SK-N-SH (cell line): ENCODE data around the gene NHS. TPM values are rescaled to one million over a fixed set of nuclear protein-coding genes. Genes with fewer than 3 reads are reported as not detected.

Source experiments
- CTCF ChIA-PET: fragments of 300-600, 350-600 bp; formaldehyde crosslinking; extraction: SDS; loops from one replicate; lab custom pipeline; 2021; lab: Yijun Ruan, JAX
- POLR2A ChIA-PET: fragments of 350-600 bp; sonication (Branson Sonifier 250); formaldehyde crosslinking; extraction: SDS; loops from one replicate; lab custom pipeline; 2020; ENCODE audit warnings: antibody characterized with exemption, inconsistent platforms; lab: Yijun Ruan, JAX
- DNase-seq: peaks from one replicate; pipeline ENCODE4 v3.0.0; 2012
- H2AFZ ChIP-seq: fragments of 200-600 bp; sonication (generic); 2 replicates; pipeline ENCODE4 v1.8.1; 2016; ENCODE audit warnings: antibody characterized with exemption, mild to moderate bottlenecking, low read depth
- H3F3A ChIP-seq: fragments of 200-600 bp; sonication (generic); replicated peaks from 2 replicates; pipeline ENCODE3; 2016; ENCODE audit warnings: antibody characterized with exemption, mild to moderate bottlenecking; ENCODE audit not compliant: insufficient read depth
- H3K27ac ChIP-seq, 2 experiments: fragments of 200-500 bp in 1 of 2; fragments of 200-600 bp in 1 of 2; sonication (Bioruptor generic) in 1 of 2; sonication (generic), shearing (Covaris generic) in 1 of 2; 2 replicates each; pipeline versions ENCODE4 v1.5.1 to v1.6.1; 2014 to 2016; ENCODE audit warnings: low read depth in 2 of 2, inconsistent platforms in 1 of 2, low read length in 1 of 2, mild to moderate bottlenecking in 1 of 2, mixed read lengths in 1 of 2
- H3K27me3 ChIP-seq: fragments of 200-600 bp; sonication (generic), shearing (Covaris generic); 2 replicates; pipeline ENCODE4 v1.6.1; 2016; ENCODE audit warnings: mixed run types; ENCODE audit not compliant: insufficient read depth
- H3K36me3 ChIP-seq, 2 experiments: fragments of 200-500 bp in 1 of 2; fragments of 200-600 bp in 1 of 2; sonication (Bioruptor generic) in 1 of 2; sonication (generic) in 1 of 2; replicated peaks in 1 of 2; 2 replicates each; pipeline versions ENCODE3 to v1.5.1; 2014 to 2016; ENCODE audit warnings: low read length in 1 of 2, mild to moderate bottlenecking in 1 of 2; ENCODE audit not compliant: insufficient read depth in 2 of 2, control insufficient read depth in 1 of 2
- H3K4me1 ChIP-seq, 2 experiments: fragments of 200-500 bp in 1 of 2; fragments of 200-600 bp in 1 of 2; sonication (Bioruptor generic) in 1 of 2; sonication (generic), shearing (Covaris generic) in 1 of 2; 2 replicates each; pipeline versions ENCODE4 v1.5.1 to v1.6.1; 2014 to 2016; ENCODE audit warnings: low read depth in 1 of 2, low read length in 1 of 2, mixed run types in 1 of 2; ENCODE audit not compliant: insufficient read depth in 2 of 2, control insufficient read depth in 1 of 2
- H3K4me2 ChIP-seq: fragments of 200-600 bp; sonication (generic), shearing (Covaris generic); 2 replicates; pipeline ENCODE4 v1.6.1; 2017; ENCODE audit warnings: mixed run types
- H3K4me3 ChIP-seq, 2 experiments: fragments of 200-500 bp in 1 of 2; fragments of 200-600 bp in 1 of 2; sonication (Bioruptor generic) in 1 of 2; sonication (generic), shearing (Covaris generic) in 1 of 2; 2 replicates each; pipeline versions ENCODE4 v1.5.1 to v1.8.1; 2014 to 2016; ENCODE audit warnings: low read depth in 2 of 2, inconsistent platforms in 1 of 2, low read length in 1 of 2, mild to moderate bottlenecking in 1 of 2, mixed read lengths in 1 of 2, moderate library complexity in 1 of 2
- H3K79me2 ChIP-seq: fragments of 200-600 bp; sonication (generic); 2 replicates; pipeline ENCODE4 v1.8.1; 2017; ENCODE audit warnings: mild to moderate bottlenecking; ENCODE audit not compliant: insufficient read depth
- H3K9ac ChIP-seq: fragments of 200-600 bp; sonication (generic); 2 replicates; pipeline ENCODE4 v1.6.1; 2017; ENCODE audit warnings: mixed run types
- H3K9me2 ChIP-seq: fragments of 200-600 bp; sonication (generic); 2 replicates; pipeline ENCODE4 v1.6.1; 2017; ENCODE audit warnings: mixed run types
- H3K9me3 ChIP-seq: fragments of 200-600 bp; sonication (generic); 2 replicates; pipeline ENCODE4 v1.6.1; 2017; ENCODE audit warnings: mixed run types, mild to moderate bottlenecking, moderate library complexity
- H4K20me1 ChIP-seq: fragments of 200-600 bp; sonication (generic); 2 replicates; pipeline ENCODE4 v1.6.1; 2017; ENCODE audit warnings: mild to moderate bottlenecking, mixed run types; ENCODE audit not compliant: insufficient read depth
- CHD2 ChIP-seq: fragments of 150-350 bp; IDR thresholded peaks from 2 replicates; pipeline ENCODE4 v1.6.1; 2018; ENCODE audit warnings: low read length; ENCODE audit not compliant: partially characterized antibody
- CTCF ChIP-seq: fragments of 200-600 bp; sonication (generic); IDR thresholded peaks from 2 replicates; pipeline ENCODE4 v1.6.1; 2017; ENCODE audit warnings: antibody characterized with exemption, mild to moderate bottlenecking, moderate library complexity
- ELF1 ChIP-seq: IDR thresholded peaks from 2 replicates; pipeline ENCODE4 v1.4.0; 2012
- EZH2phosphoT487 ChIP-seq: fragments of 200-600 bp; sonication (generic); IDR thresholded peaks from 2 replicates; pipeline ENCODE4 v1.6.1; 2017; ENCODE audit warnings: low read depth, mixed run types, mild to moderate bottlenecking, antibody characterized with exemption, moderate library complexity, borderline replicate concordance
- FOXJ3 ChIP-seq: sonication (generic); formaldehyde crosslinking; IDR thresholded peaks from 2 replicates; pipeline ENCODE4 v1.5.1; 2020; ENCODE audit warnings: mild to moderate bottlenecking, missing genetic modification reagents
- FOXM1 ChIP-seq: IDR thresholded peaks from 2 replicates; pipeline ENCODE4 v1.4.0; 2012; ENCODE audit warnings: low read depth, mild to moderate bottlenecking
- IRF3 ChIP-seq: fragments of 150-350 bp; IDR thresholded peaks from 2 replicates; pipeline ENCODE4 v1.6.1; 2016; ENCODE audit warnings: mild to moderate bottlenecking, low read depth, low read length
- MAX ChIP-seq: IDR thresholded peaks from 2 replicates; pipeline ENCODE4 v1.4.0; 2012; ENCODE audit warnings: low read depth
- MEF2A ChIP-seq: IDR thresholded peaks from 2 replicates; pipeline ENCODE4 v1.4.0; 2012; ENCODE audit warnings: low read depth, borderline replicate concordance
- NFIC ChIP-seq: IDR thresholded peaks from 2 replicates; pipeline ENCODE4 v1.4.0; 2012; ENCODE audit warnings: borderline replicate concordance
- POLR2AphosphoS5 ChIP-seq: IDR thresholded peaks from 2 replicates; pipeline ENCODE4 v1.6.1; 2012; ENCODE audit warnings: low read depth, low read length
- RAD21 ChIP-seq: IDR thresholded peaks from 2 replicates; pipeline ENCODE4 v1.6.1; 2012; ENCODE audit warnings: mild to moderate bottlenecking, low read length
- USF1 ChIP-seq: IDR thresholded peaks from 2 replicates; pipeline ENCODE4 v1.4.0; 2012; ENCODE audit warnings: low read depth, borderline replicate concordance
- YY1 ChIP-seq: IDR thresholded peaks from 2 replicates; pipeline ENCODE4 v1.4.0; 2012; ENCODE audit warnings: low read depth, mild to moderate bottlenecking
- WGBS: methylation state at CpG from one replicate; pipeline ENCODE4 v1.1.6; 2017; ENCODE audit warnings: low lambda C conversion rate; 5-methylcytosine and 5-hydroxymethylcytosine counted together
- polyA plus RNA-seq, 3 experiments: library from polyadenylated mRNA; depleted of rRNA; stranded (reverse); fragments of >200 nt; gene quantifications; 2 replicates each; pipeline ENCODE4 v1.2.3, GENCODE V29; 2012
- TF ChIP-seq, protein P1 (sequence below): IDR thresholded peaks from 2 replicates; pipeline ENCODE4 v1.4.0; 2012; ENCODE audit warnings: low read depth, borderline replicate concordance

Gene NHS
- polyA plus RNA-seq, 1 of the 3 experiments (the other 2 are of a cell fraction) = 1.0 TPM

- CTCF ChIA-PET = no interaction called here
- DNase-seq = no peak
- Histone ChIP-seq H3K79me2 (no peaks in the 10 kb centered on the region), H4K20me1 (no peaks in the 10 kb centered on the region)
- TF ChIP-seq YY1 (no peak), FOXJ3 (CRISPR knock-in tag) (no peak), IRF3 (no peak), MAX (no peak)
- TF ChIP-seq, all 33 proteins: peak for 0
- peak overlapping the region in 1 of 2 experiments; percentile 47; a peak in 1 of 4 replicates for H3K27ac ChIP-seq
- H3K27me3 ChIP-seq = no peaks in the 10 kb centered on the region
- no peaks in the 10 kb centered on the region for H3K9me2 ChIP-seq
- no peak overlapping the region for H3K9ac ChIP-seq
- no peak overlapping the region for H3K4me3 ChIP-seq
- no peaks in the 10 kb centered on the region for H3F3A ChIP-seq
- no peak overlapping the region for H2AFZ ChIP-seq
- 12% methylated on average over 1 of the region's 1 CpG for WGBS
- H3K9me3 ChIP-seq = no peaks in the 10 kb centered on the region
- POLR2A ChIA-PET = no interaction called here
- H3K4me2 ChIP-seq = peak overlapping the region; percentile 8; the same call in 1 of the 2 replicates
- no peaks in the 10 kb centered on the region for H3K36me3 ChIP-seq
- H3K4me1 ChIP-seq = peaks cover 3 to 8% of the 10 kb centered on the region in 2 experiments; a peak in 2 of 4 replicates
Measured at GRCh38 chrX:17459661-17460060, 84.7 kb downstream of the NHS start.

DNA sequence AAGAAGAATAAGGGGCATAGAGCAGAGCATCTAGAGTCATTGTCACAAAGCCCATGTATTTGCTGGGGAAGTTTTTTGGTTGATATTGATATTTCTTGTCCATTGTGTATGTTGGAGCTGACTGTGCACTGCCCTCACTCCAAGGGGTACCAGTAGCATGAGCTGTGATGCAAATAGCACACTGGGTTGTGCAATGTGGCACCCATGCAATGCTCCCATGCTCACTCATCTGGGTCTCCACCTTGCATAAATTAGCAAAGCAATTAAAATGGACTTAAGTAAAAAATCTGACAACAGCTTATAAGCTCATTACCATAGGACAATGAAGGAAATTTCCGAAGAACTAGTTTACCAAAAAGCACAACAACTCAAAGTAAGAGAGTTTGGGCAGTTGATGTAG lies 87.9 kb downstream of the NHS start:
- no peaks in the 10 kb centered on the region for H4K20me1 ChIP-seq
- no peak overlapping the region for H3K4me3 ChIP-seq
- H2AFZ ChIP-seq = no peak overlapping the region
- no peak overlapping the region for H3K27ac ChIP-seq
- 64% methylated on average over 1 of the region's 1 CpG for WGBS
- POLR2A ChIA-PET = no interaction called here
- DNase-seq = no peak
- H3K4me2 ChIP-seq = no peak overlapping the region
- H3K36me3 ChIP-seq = no peaks in the 10 kb centered on the region
- no peaks in the 10 kb centered on the region for H3F3A ChIP-seq
- TF ChIP-seq FOXM1 (no peak), EZH2phosphoT487 (no peak), CHD2 (no peak), RAD21 (no peak), ELF1 (no peak), NFIC (no peak), IRF3 (no peak), USF1 (no peak), POLR2AphosphoS5 (no peak), FOXJ3 (CRISPR knock-in tag) (no peak), CTCF (no peak), MEF2A (no peak)
- TF ChIP-seq, protein P1, sequence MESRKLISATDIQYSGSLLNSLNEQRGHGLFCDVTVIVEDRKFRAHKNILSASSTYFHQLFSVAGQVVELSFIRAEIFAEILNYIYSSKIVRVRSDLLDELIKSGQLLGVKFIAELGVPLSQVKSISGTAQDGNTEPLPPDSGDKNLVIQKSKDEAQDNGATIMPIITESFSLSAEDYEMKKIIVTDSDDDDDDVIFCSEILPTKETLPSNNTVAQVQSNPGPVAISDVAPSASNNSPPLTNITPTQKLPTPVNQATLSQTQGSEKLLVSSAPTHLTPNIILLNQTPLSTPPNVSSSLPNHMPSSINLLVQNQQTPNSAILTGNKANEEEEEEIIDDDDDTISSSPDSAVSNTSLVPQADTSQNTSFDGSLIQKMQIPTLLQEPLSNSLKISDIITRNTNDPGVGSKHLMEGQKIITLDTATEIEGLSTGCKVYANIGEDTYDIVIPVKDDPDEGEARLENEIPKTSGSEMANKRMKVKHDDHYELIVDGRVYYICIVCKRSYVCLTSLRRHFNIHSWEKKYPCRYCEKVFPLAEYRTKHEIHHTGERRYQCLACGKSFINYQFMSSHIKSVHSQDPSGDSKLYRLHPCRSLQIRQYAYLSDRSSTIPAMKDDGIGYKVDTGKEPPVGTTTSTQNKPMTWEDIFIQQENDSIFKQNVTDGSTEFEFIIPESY = no peak
- no peaks in the 10 kb centered on the region for H3K79me2 ChIP-seq
- H3K9me3 ChIP-seq = no peaks in the 10 kb centered on the region
- H3K27me3 ChIP-seq = no peaks in the 10 kb centered on the region
- no peak overlapping the region for H3K9ac ChIP-seq
- CTCF ChIA-PET = no interaction called here
- H3K9me2 ChIP-seq = no peaks in the 10 kb centered on the region
- H3K4me1 ChIP-seq = peaks cover 3 to 8% of the 10 kb centered on the region in 2 experiments; a peak in 2 of 4 replicates
